DMS 273 (cell line): ENCODE measurements around the gene RNASE11.
A peak's percentile ranks its signal among the peaks of the same experiment; 100 is the strongest.
"Not testable (repeated sequence)": the region's sequence is repeated elsewhere in the genome, so short reads cannot be mapped to it uniquely, and the experiment has no call there.

Experiments used
- DNase-seq: peaks from one replicate; lab custom pipeline; 2025; ENCODE audit not compliant: unreplicated experiment; lab: John Stamatoyannopoulos, UW

RNASE11 gene

GRCh38 chr14:20587489-20588154, at the start of gene RNASE11:
Gene RNASE11 (minus strand): TSS chr14:20588001.
- DNase-seq: no peak

- peak; percentile 96 for DNase-seq
These were observed 45.3 kb upstream of the RNASE11 start for GRCh38 chr14:20632831-20633691.

- DNase-seq: peak; percentile 80
These were observed 44.6 kb upstream of the RNASE11 start for GRCh38 chr14:20632448-20632830.

GRCh38 chr14:20631880-20632389, 44.1 kb upstream of the RNASE11 start:
- peak; percentile 70 for DNase-seq

- peak; percentile 89 for DNase-seq
These were observed 43.5 kb upstream of the RNASE11 start for GRCh38 chr14:20631023-20631879.

GRCh38 chr14:20630340-20631022, 42.7 kb upstream of the RNASE11 start:
- DNase-seq: peak; percentile 90

- no peak for DNase-seq
These were observed 40.5 kb upstream of the RNASE11 start for GRCh38 chr14:20628063-20628854.

- DNase-seq: no peak
These were observed 39.7 kb upstream of the RNASE11 start for GRCh38 chr14:20627346-20628027.

GRCh38 chr14:20626274-20626673, 38.5 kb upstream of the RNASE11 start:
- DNase-seq: no peak

GRCh38 chr14:20624495-20625070, 36.8 kb upstream of the RNASE11 start:
- DNase-seq: peak; percentile 90

- no peak for DNase-seq
These were observed 36.0 kb upstream of the RNASE11 start for GRCh38 chr14:20623798-20624197.

GRCh38 chr14:20622816-20623291, 35.1 kb upstream of the RNASE11 start:
- no peak for DNase-seq

GRCh38 chr14:20620798-20621478, 33.1 kb upstream of the RNASE11 start:
- DNase-seq: no peak

- DNase-seq: not testable (repeated sequence)
These were observed 31.9 kb upstream of the RNASE11 start for GRCh38 chr14:20619688-20620087.

GRCh38 chr14:20618271-20618749, 30.5 kb upstream of the RNASE11 start:
- DNase-seq: no peak

- DNase-seq: no peak
These were observed 29.6 kb upstream of the RNASE11 start for GRCh38 chr14:20617138-20618003.

- DNase-seq: no peak
These were observed 28.2 kb upstream of the RNASE11 start for GRCh38 chr14:20615996-20616395.
